ENCODE measurements around the gene DEFB119. TPM values are rescaled to one million over a fixed set of nuclear protein-coding genes. Genes with fewer than 3 reads are reported as not detected.
"Not testable (repeated sequence)": the region's sequence is repeated elsewhere in the genome, so short reads cannot be mapped to it uniquely, and the experiment has no call there.

The DEFB119 gene
- total RNA-seq, 1 experiment from 2014 or later: not detected

- TF ChIP-seq ATF6 (CRISPR knock-in tag; IDR thresholded peaks at IDR 0.05): no peak
- TF ChIP-seq ZNF232 (CRISPR knock-in tag; IDR thresholded peaks at IDR 0.05): no peak
- TF ChIP-seq PREB (CRISPR knock-in tag; IDR thresholded peaks at IDR 0.05; ENCODE audit: borderline replicate concordance): no peak
- TF ChIP-seq ZNF263 (CRISPR knock-in tag; IDR thresholded peaks at IDR 0.05; ENCODE audit: low read depth): no peak
- TF ChIP-seq, protein P1, sequence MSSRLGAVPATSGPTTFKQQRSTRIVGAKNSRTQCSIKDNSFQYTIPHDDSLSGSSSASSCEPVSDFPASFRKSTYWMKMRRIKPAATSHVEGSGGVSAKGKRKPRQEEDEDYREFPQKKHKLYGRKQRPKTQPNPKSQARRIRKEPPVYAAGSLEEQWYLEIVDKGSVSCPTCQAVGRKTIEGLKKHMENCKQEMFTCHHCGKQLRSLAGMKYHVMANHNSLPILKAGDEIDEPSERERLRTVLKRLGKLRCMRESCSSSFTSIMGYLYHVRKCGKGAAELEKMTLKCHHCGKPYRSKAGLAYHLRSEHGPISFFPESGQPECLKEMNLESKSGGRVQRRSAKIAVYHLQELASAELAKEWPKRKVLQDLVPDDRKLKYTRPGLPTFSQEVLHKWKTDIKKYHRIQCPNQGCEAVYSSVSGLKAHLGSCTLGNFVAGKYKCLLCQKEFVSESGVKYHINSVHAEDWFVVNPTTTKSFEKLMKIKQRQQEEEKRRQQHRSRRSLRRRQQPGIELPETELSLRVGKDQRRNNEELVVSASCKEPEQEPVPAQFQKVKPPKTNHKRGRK (CRISPR knock-in tag; IDR thresholded peaks at IDR 0.05; ENCODE audit: borderline replicate concordance): no peak
Measured at GRCh38 chr20:31392836-31393235, 2.4 kb upstream of the DEFB119 start (continued).

DNA sequence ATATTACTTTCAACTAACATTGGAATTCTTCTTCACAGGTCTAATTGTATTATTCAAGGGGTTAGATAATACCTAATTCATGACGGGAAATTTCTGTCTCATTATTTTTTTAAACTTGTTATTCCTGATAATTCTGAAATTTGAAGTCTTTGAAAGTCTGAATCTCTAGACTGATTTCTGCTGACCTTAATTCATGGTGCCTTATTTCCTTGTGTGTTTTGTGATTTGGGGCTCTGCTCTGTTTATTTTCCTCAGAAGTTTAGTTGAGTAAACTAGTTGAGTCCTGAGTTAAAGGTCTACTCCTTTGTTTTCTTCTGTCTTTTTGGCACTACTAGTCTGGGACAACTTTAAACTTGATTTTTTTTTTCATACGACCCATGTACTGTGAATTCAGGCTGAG is 16.0 kb downstream of the DEFB119 start:
- ChIA-PET CTCF (no interaction called here), POLR2A (no interaction called here)
- no peak for DNase-seq (ENCODE audit: low spot score)
- Mint-ChIP-seq H3K9me3 (peaks cover 93% of the 10 kb centered on the region), H3K4me1 (no peaks in the 10 kb centered on the region), H3K27ac (no peak overlapping the region), H3K27me3 (ENCODE audit: low read depth) (peaks cover 15% of the 10 kb centered on the region), H3K36me3 (peaks cover 72% of the 10 kb centered on the region), H3K4me3 (no peak overlapping the region)
- ATAC-seq: no peak
- TF ChIP-seq GABPB1 (CRISPR knock-in tag; IDR thresholded peaks at IDR 0.05) (no peak), GTF2I (CRISPR knock-in tag; conservative IDR thresholded peaks at IDR 0.05) (no peak)
- TF ChIP-seq, protein P2, sequence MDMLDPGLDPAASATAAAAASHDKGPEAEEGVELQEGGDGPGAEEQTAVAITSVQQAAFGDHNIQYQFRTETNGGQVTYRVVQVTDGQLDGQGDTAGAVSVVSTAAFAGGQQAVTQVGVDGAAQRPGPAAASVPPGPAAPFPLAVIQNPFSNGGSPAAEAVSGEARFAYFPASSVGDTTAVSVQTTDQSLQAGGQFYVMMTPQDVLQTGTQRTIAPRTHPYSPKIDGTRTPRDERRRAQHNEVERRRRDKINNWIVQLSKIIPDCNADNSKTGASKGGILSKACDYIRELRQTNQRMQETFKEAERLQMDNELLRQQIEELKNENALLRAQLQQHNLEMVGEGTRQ (CRISPR knock-in tag; IDR thresholded peaks at IDR 0.05): no peak

GRCh38 chr20:31368301-31368700 is 22.1 kb downstream of the DEFB119 start, which contains the start of gene DEFB118:
Gene DEFB118 (plus strand): TSS chr20:31368601. CDS start chr20:31368651, 50 bp downstream.
- Mint-ChIP-seq H3K27me3 (ENCODE audit: low read depth) (peaks cover 15% of the 10 kb centered on the region; the same call in 1 of the 2 replicates), H3K36me3 (peaks cover 60% of the 10 kb centered on the region), H3K27ac (no peak within 1 kb of the TSS), H3K9me3 (peaks cover 82% of the 10 kb centered on the region), H3K4me1 (no peaks in the 10 kb centered on the region), H3K4me3 (no peak within 1 kb of the TSS)
- CTCF ChIA-PET: no interaction called here
- TF ChIP-seq, protein P1 (CRISPR knock-in tag; IDR thresholded peaks at IDR 0.05; ENCODE audit: borderline replicate concordance): no peak
- TF ChIP-seq MAX (CRISPR knock-in tag; IDR thresholded peaks at IDR 0.05) (no peak), MXD4 (CRISPR knock-in tag; IDR thresholded peaks at IDR 0.05; ENCODE audit: borderline replicate concordance) (no peak), ZNF263 (CRISPR knock-in tag; IDR thresholded peaks at IDR 0.05; ENCODE audit: low read depth) (no peak), CREB1 (CRISPR knock-in tag; IDR thresholded peaks at IDR 0.05) (no peak), SMAD3 (CRISPR knock-in tag; IDR thresholded peaks at IDR 0.05; ENCODE audit: borderline replicate concordance) (no peak), ZNF219 (CRISPR knock-in tag; IDR thresholded peaks at IDR 0.05; ENCODE audit: borderline replicate concordance) (no peak)
- DNase-seq (ENCODE audit: low spot score) (no peak), ATAC-seq (no peak)
- POLR2A ChIA-PET: no interaction called here

GRCh38 chr20:31364272-31364671 is 26.1 kb downstream of the DEFB119 start:
- peaks cover 46% of the 10 kb centered on the region for H3K36me3 Mint-ChIP-seq
- H3K27me3 Mint-ChIP-seq (ENCODE audit: low read depth): peaks cover 18% of the 10 kb centered on the region
- H3K4me3 Mint-ChIP-seq; ATAC-seq; H3K27ac Mint-ChIP-seq; POLR2A ChIA-PET; H3K4me1 Mint-ChIP-seq; DNase-seq (ENCODE audit: low spot score); CTCF ChIA-PET: not testable (repeated sequence)
- peaks cover 76% of the 10 kb centered on the region for H3K9me3 Mint-ChIP-seq
